ENCODE results near the gene CLDN19.

Gene CLDN19

GRCh38 chr1:42684139-42684538, 55.9 kb downstream of the CLDN19 start:
- intact Hi-C loops (cut with DNase I): loop anchor here (5.0 kb wide), 1 partner anchor 83 kb away; the partner anchor contains the start of genes C1orf50 and P3H1
- DNase-seq: peak in 1 of 42 donors; percentile 4
